GM12865 (cell line): ENCODE data around the gene FTCD.

ENCODE experiments used
- DNase-seq: peaks from one replicate; pipeline ENCODE4 v3.0.0; 2010; ENCODE audit warnings: low read depth
- H3K4me3 ChIP-seq: 2 replicates; pipeline ENCODE4 v1.5.1; 2011; ENCODE audit warnings: mild to moderate bottlenecking, low read depth, low read length, control low read depth
- TF ChIP-seq, protein P1 (sequence below): IDR thresholded peaks from 2 replicates; pipeline ENCODE4 v1.5.1; 2011; ENCODE audit warnings: low read length, control low read depth, low read depth, inconsistent platforms; ENCODE audit not compliant: insufficient read depth; ENCODE audit errors: missing control alignments

The FTCD gene

GRCh38 chr21:46097336-46098293, 57.8 kb downstream of the FTCD start, which contains the start of gene COL6A2:
COL6A2 (plus strand) TSS chr21:46098112.
- no peak for DNase-seq
- H3K4me3 ChIP-seq = no peak within 1 kb of the TSS
- TF ChIP-seq, protein P1, sequence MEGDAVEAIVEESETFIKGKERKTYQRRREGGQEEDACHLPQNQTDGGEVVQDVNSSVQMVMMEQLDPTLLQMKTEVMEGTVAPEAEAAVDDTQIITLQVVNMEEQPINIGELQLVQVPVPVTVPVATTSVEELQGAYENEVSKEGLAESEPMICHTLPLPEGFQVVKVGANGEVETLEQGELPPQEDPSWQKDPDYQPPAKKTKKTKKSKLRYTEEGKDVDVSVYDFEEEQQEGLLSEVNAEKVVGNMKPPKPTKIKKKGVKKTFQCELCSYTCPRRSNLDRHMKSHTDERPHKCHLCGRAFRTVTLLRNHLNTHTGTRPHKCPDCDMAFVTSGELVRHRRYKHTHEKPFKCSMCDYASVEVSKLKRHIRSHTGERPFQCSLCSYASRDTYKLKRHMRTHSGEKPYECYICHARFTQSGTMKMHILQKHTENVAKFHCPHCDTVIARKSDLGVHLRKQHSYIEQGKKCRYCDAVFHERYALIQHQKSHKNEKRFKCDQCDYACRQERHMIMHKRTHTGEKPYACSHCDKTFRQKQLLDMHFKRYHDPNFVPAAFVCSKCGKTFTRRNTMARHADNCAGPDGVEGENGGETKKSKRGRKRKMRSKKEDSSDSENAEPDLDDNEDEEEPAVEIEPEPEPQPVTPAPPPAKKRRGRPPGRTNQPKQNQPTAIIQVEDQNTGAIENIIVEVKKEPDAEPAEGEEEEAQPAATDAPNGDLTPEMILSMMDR = no peak

DNA sequence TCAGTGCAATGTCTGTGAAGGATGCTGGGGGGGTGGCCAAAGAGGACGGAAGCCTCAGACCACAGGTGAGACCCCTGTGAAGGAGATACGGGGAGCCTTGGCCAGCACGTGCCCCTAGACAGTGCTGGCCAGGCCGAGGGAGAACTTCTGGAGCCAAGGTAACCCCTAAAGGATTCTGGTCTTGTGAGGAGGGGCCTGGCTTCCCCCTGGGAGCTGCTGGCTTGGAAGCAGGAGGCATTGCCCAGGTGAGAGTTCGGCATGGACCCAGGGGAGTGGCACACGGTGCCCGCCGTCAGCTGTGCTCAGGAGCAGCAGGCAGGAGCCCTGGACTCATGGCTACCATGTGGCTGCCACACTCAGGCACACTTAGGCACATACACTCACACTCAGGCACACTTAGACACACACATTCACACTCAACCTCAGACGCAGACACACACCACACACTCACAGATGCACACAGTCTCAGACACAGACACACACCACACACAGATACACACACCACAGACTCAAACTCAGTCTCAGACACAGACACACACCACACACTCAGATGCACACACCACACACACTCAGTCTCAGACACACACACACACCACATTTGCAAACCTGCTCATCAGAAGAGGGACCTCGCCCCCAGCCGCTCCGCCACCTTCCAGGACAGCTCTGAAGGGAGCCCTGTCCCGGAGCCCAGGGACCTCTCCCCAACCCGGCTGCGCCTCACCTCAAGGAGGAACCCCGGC, 58.6 kb downstream of the FTCD start:
- TF ChIP-seq, protein P1 = no peak
- no peak for DNase-seq
- H3K4me3 ChIP-seq = no peak overlapping the region

DNA sequence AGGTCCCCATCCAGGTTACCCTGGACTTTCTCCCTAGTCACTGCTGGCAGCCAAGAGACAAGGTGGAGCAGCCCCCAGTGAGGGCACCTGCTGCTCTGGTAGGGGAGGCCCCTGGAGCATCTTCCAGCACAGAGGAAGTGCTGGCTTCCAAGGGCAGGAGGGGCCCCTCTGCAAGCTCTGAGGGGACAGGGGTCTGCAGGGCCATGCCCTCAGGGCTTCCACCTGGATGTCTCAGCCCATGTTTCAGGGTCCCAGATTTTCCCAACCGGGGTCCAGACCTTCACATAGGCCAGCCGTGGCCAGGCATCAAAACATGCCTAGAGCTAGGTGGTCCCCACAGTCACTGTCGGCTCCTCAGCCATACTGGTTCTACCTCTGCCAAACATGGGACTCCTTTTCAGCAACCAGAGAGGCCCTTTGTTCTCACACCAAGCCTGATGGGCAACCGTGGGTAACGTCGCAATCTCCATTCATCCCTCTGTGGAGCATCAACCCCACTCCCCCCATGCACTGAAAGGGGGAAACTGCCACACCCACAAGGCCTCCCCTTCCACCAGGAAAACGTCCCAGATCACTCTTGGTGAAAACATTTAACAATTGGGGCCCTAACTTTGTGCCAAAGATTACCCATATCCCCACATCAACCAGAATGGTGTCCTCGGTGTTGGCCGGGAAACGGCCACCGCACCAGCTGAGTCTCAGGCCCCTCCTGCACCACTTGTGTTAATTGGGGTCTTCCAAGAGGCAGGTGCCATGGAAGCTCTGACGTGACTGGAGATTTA, 59.4 kb downstream of the FTCD start:
- no peak for DNase-seq
- H3K4me3 ChIP-seq = no peak overlapping the region
- TF ChIP-seq, protein P1 = no peak

GRCh38 chr21:46095083-46095719, 60.2 kb downstream of the FTCD start:
- DNase-seq = no peak
- H3K4me3 ChIP-seq = no peak overlapping the region
- TF ChIP-seq, protein P1 = no peak

DNA sequence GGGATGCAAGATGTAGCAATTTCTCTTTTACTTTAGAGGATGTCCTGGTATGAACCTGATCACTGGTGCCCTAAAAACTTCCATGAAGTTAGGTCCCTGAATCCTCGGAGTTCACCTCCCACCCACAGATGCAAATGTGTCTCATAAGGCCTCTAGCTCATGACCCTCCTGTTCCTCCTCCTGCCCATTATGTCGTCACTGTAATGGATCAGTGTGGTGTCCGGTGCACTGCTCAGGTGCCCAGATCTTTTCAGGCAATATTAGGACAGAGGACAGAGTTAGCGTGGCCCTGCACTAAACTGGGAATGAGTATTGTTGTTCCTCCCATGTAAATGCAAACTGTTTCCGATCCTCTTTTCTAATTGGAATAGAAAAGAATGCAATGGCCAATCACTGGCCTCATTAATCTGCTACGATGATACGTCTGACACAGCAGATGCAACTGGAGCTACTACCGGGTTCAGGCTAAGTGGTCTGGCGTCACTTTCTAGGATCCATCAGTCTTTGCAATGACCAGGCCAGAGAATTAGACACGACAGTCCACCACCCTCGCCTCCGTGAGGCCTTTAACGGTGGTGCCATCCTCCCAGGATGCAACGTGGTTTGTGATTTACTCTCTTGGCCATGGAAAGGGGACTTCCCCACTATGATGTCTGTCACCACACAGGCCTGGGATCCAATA, 60.8 kb downstream of the FTCD start:
- no peak overlapping the region for H3K4me3 ChIP-seq
- no peak for DNase-seq
- TF ChIP-seq, protein P1 = no peak
